Mesenchymal stem cell (in vitro differentiated cells and primary cell): ENCODE measurements around the gene KCTD20.
"Not testable (repeated sequence)": the region's sequence is repeated elsewhere in the genome, so short reads cannot be mapped to it uniquely, and the experiment has no call there.

Source experiments
- DNase-seq: peaks from one replicate; pipeline ENCODE4 v3.0.0-alpha.2; 2013
- H2AFZ ChIP-seq: one replicate; pipeline ENCODE4 v1.6.1; 2013; ENCODE audit warnings: low read depth, mild to moderate bottlenecking, control low read depth, inconsistent platforms, low read length, moderate library complexity
- H2AK5ac ChIP-seq: 2 replicates; pipeline ENCODE4 v1.6.1; 2013; ENCODE audit warnings: low read length, moderate library complexity, mild to moderate bottlenecking, inconsistent platforms; ENCODE audit not compliant: severe bottlenecking
- H2BK120ac ChIP-seq: one replicate; pipeline ENCODE4 v1.6.1; 2013; ENCODE audit warnings: low read depth, mild to moderate bottlenecking, inconsistent platforms, low read length, moderate library complexity
- H2BK12ac ChIP-seq, 2 experiments: one replicate each; pipeline ENCODE4 v1.6.1; 2013; ENCODE audit warnings: inconsistent platforms in 2 of 2, low read length in 2 of 2, mild to moderate bottlenecking in 2 of 2, moderate library complexity in 2 of 2, control low read depth in 1 of 2
- H2BK15ac ChIP-seq: one replicate; pipeline ENCODE4 v1.6.1; 2013; ENCODE audit warnings: mild to moderate bottlenecking, low read depth, inconsistent platforms; ENCODE audit not compliant: poor library complexity, severe bottlenecking
- H2BK5ac ChIP-seq: 2 replicates; pipeline ENCODE4 v1.6.1; 2013; ENCODE audit warnings: low read depth, mild to moderate bottlenecking, low read length, control low read depth, inconsistent platforms; ENCODE audit not compliant: poor library complexity, severe bottlenecking
- H3K14ac ChIP-seq, 2 experiments: one replicate each; pipeline ENCODE4 v1.6.1; 2013; ENCODE audit warnings: inconsistent platforms in 2 of 2, low read length in 2 of 2, control low read depth in 1 of 2, mild to moderate bottlenecking in 1 of 2, moderate library complexity in 1 of 2
- H3K18ac ChIP-seq, 2 experiments: one replicate each; pipeline ENCODE4 v1.6.1; 2013; ENCODE audit warnings: inconsistent platforms in 2 of 2, low read length in 2 of 2, control low read depth in 1 of 2, low read depth in 1 of 2, mild to moderate bottlenecking in 1 of 2
- H3K23ac ChIP-seq, 2 experiments: one replicate each; pipeline ENCODE4 v1.6.1; 2013; ENCODE audit warnings: inconsistent platforms in 2 of 2, low read length in 2 of 2, mild to moderate bottlenecking in 2 of 2, moderate library complexity in 2 of 2, control low read depth in 1 of 2
- H3K27ac ChIP-seq: 2 replicates; pipeline ENCODE4 v1.5.1; 2013; ENCODE audit warnings: mild to moderate bottlenecking, moderate library complexity, low read length, control low read depth, inconsistent platforms; ENCODE audit not compliant: poor library complexity, severe bottlenecking
- H3K27me3 ChIP-seq, 2 experiments: 2 replicates each; pipeline versions ENCODE4 v1.6.1 to v1.7.0; 2013; ENCODE audit warnings: low read length in 2 of 2, mild to moderate bottlenecking in 2 of 2, moderate library complexity in 2 of 2, control low read depth in 1 of 2, inconsistent platforms in 1 of 2; ENCODE audit not compliant: control insufficient read depth in 1 of 2, insufficient read depth in 1 of 2
- H3K36me3 ChIP-seq, 2 experiments: 2 replicates each; pipeline versions ENCODE4 v1.6.1 to v1.7.0; 2013; ENCODE audit warnings: low read length in 2 of 2, control low read depth in 1 of 2, inconsistent platforms in 1 of 2, low read depth in 1 of 2, mild to moderate bottlenecking in 1 of 2; ENCODE audit not compliant: insufficient read depth in 2 of 2, control insufficient read depth in 1 of 2
- H3K4ac ChIP-seq, 2 experiments: one replicate each; pipeline ENCODE4 v1.6.1; 2013; ENCODE audit warnings: inconsistent platforms in 2 of 2, low read length in 2 of 2, mild to moderate bottlenecking in 2 of 2, moderate library complexity in 2 of 2, control low read depth in 1 of 2, low read depth in 1 of 2
- H3K4me1 ChIP-seq: 2 replicates; pipeline ENCODE4 v1.6.1; 2013; ENCODE audit warnings: low read depth, low read length, control low read depth; ENCODE audit not compliant: control insufficient read depth, insufficient read depth
- H3K4me2 ChIP-seq: 2 replicates; pipeline ENCODE4 v1.6.1; 2013; ENCODE audit warnings: low read length, mild to moderate bottlenecking, inconsistent platforms; ENCODE audit not compliant: poor library complexity, severe bottlenecking
- H3K4me3 ChIP-seq, 2 experiments: 2 replicates each; pipeline versions ENCODE4 v1.5.1 to v1.7.0; 2013; ENCODE audit warnings: low read length in 2 of 2, mild to moderate bottlenecking in 2 of 2, control low read depth in 1 of 2, low read depth in 1 of 2; ENCODE audit not compliant: insufficient read depth in 1 of 2
- H3K79me1 ChIP-seq: replicated peaks from 2 replicates; pipeline ENCODE4 v1.6.1; 2013; ENCODE audit warnings: mild to moderate bottlenecking, control low read depth, low read length, inconsistent platforms; ENCODE audit not compliant: poor library complexity, severe bottlenecking
- H3K9ac ChIP-seq: 2 replicates; pipeline ENCODE4 v1.7.0; 2013; ENCODE audit warnings: mild to moderate bottlenecking, low read length, moderate library complexity
- H3K9me3 ChIP-seq: 2 replicates; pipeline ENCODE4 v1.7.0; 2013; ENCODE audit warnings: mild to moderate bottlenecking, low read length; ENCODE audit not compliant: control insufficient read depth
- H4K8ac ChIP-seq: one replicate; pipeline ENCODE4 v1.6.1; 2013; ENCODE audit warnings: inconsistent platforms, mild to moderate bottlenecking, low read length, moderate library complexity
- H4K91ac ChIP-seq: one replicate; pipeline ENCODE4 v1.6.1; 2013; ENCODE audit warnings: mild to moderate bottlenecking, low read length, inconsistent platforms
- WGBS: methylation state at CpG from one replicate; pipeline ENCODE4 v1.1.7; 2013; ENCODE audit warnings: mixed read lengths; 5-methylcytosine and 5-hydroxymethylcytosine counted together

KCTD20 gene

GRCh38 chr6:36409718-36410117 is 33.1 kb upstream of the KCTD20 start:
- H2AFZ ChIP-seq, H3K27me3 ChIP-seq, H3K18ac ChIP-seq, H2BK5ac ChIP-seq, H3K4me1 ChIP-seq, H4K91ac ChIP-seq, H3K9me3 ChIP-seq, H2AK5ac ChIP-seq, H3K23ac ChIP-seq, H3K4me3 ChIP-seq, H3K27ac ChIP-seq, H2BK15ac ChIP-seq, H3K4ac ChIP-seq, H3K9ac ChIP-seq, H3K4me2 ChIP-seq, H3K36me3 ChIP-seq, H4K8ac ChIP-seq, DNase-seq, H2BK120ac ChIP-seq, H3K14ac ChIP-seq, H2BK12ac ChIP-seq, H3K79me1 ChIP-seq: not testable (repeated sequence)
- 75% methylated on average over 5 of the region's 5 CpGs for WGBS

GRCh38 chr6:36413489-36414480 is 29.0 kb upstream of the KCTD20 start:
- Histone ChIP-seq H4K91ac (no peak overlapping the region), H4K8ac (no peak overlapping the region), H3K23ac (no peak overlapping the region), H3K4me2 (no peak overlapping the region), H2AK5ac (no peak overlapping the region), H3K4me3 (no peak overlapping the region), H3K4me1 (no peaks in the 10 kb centered on the region), H3K36me3 (no peaks in the 10 kb centered on the region), H3K9ac (no peak overlapping the region), H2AFZ (no peak overlapping the region), H2BK15ac (no peak overlapping the region), H3K9me3 (no peaks in the 10 kb centered on the region), H3K27me3 (peaks cover 0 to 4% of the 10 kb centered on the region in 2 experiments), H2BK120ac (no peak overlapping the region), H2BK5ac (no peak overlapping the region), H3K14ac (no peak overlapping the region), H3K27ac (no peak overlapping the region), H2BK12ac (no peak overlapping the region), H3K79me1 (no peaks in the 10 kb centered on the region), H3K18ac (no peak overlapping the region), H3K4ac (no peak overlapping the region)
- 100% methylated on average over 2 of the region's 4 CpGs for WGBS
- DNase-seq: no peak

DNA sequence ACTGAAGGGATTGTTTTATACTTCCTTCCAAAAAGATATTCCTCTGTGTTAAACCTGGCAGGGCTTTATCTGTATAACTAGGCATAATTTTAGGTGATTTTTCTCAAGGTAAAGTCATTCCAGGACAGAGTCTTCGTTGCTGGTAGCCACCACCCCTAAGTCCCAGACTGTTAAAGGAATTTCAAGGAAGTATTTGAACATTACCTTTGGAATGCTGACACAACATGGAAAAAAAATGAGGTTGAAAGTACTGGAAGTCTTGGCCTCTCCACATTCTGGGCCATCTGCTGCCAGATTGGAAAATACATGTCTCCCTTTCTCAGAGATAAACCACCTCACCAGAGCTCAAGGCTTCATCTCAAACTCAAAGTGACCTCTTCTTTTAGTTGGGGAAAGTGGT is 28.3 kb upstream of the KCTD20 start:
- H3K23ac ChIP-seq: no peak overlapping the region
- no peak overlapping the region for H2BK15ac ChIP-seq
- no peaks in the 10 kb centered on the region for H3K79me1 ChIP-seq
- H2BK12ac ChIP-seq: no peak overlapping the region
- no peak overlapping the region for H3K9ac ChIP-seq
- no peak overlapping the region for H2BK5ac ChIP-seq
- WGBS: 38% methylated on average over 1 of the region's 1 CpG
- DNase-seq: peak; percentile 8
- no peak overlapping the region for H3K18ac ChIP-seq
- no peaks in the 10 kb centered on the region for H3K9me3 ChIP-seq
- no peak overlapping the region for H2BK120ac ChIP-seq
- H4K8ac ChIP-seq: no peak overlapping the region
- H3K14ac ChIP-seq: no peak overlapping the region
- H3K4me1 ChIP-seq: no peaks in the 10 kb centered on the region
- no peaks in the 10 kb centered on the region for H3K27me3 ChIP-seq
- no peak overlapping the region for H3K4me2 ChIP-seq
- H3K27ac ChIP-seq: no peak overlapping the region
- H3K4me3 ChIP-seq: no peak overlapping the region
- H2AK5ac ChIP-seq: no peak overlapping the region
- H3K36me3 ChIP-seq: no peaks in the 10 kb centered on the region
- no peak overlapping the region for H4K91ac ChIP-seq
- H2AFZ ChIP-seq: no peak overlapping the region
- H3K4ac ChIP-seq: no peak overlapping the region

GRCh38 chr6:36418558-36418957 is 24.2 kb upstream of the KCTD20 start:
- WGBS: 80% methylated on average over 1 of the region's 3 CpGs
- Histone ChIP-seq H2AFZ (no peak overlapping the region), H3K4me1 (peaks cover under 1% of the 10 kb centered on the region), H4K8ac (no peak overlapping the region), H2BK15ac (no peak overlapping the region), H3K23ac (no peak overlapping the region), H2BK12ac (no peak overlapping the region), H2BK120ac (no peak overlapping the region), H3K9me3 (no peaks in the 10 kb centered on the region), H3K4me3 (no peak overlapping the region), H3K27me3 (no peaks in the 10 kb centered on the region), H3K4me2 (no peak overlapping the region), H3K4ac (no peak overlapping the region), H3K18ac (no peak overlapping the region), H2BK5ac (no peak overlapping the region), H3K79me1 (no peaks in the 10 kb centered on the region), H3K9ac (no peak overlapping the region), H2AK5ac (no peak overlapping the region), H3K14ac (no peak overlapping the region), H3K36me3 (no peaks in the 10 kb centered on the region), H3K27ac (no peak overlapping the region), H4K91ac (no peak overlapping the region)
- no peak for DNase-seq
